HEK293 (cell line): ENCODE measurements around the gene MAML2.

Experiments used
- CTCF ChIP-seq: fragments of 450-650 bp; formaldehyde crosslinking; IDR thresholded peaks from 2 replicates; pipeline ENCODE4 v1.5.1; 2016; ENCODE audit warnings: missing biosample characterization, missing genetic modification characterization
- KLF7 ChIP-seq: fragments of 450-650 bp; formaldehyde crosslinking; IDR thresholded peaks from 2 replicates; pipeline ENCODE4 v1.5.1; 2016; ENCODE audit warnings: missing biosample characterization, missing genetic modification characterization, borderline replicate concordance
- RBAK ChIP-seq: fragments of 450-650 bp; formaldehyde crosslinking; IDR thresholded peaks from 2 replicates; pipeline ENCODE4 v1.5.1; 2016; ENCODE audit warnings: missing biosample characterization, missing genetic modification characterization
- YY1 ChIP-seq: fragments of 450-650 bp; formaldehyde crosslinking; IDR thresholded peaks from 2 replicates; pipeline ENCODE4 v1.5.1; 2018; ENCODE audit warnings: missing biosample characterization, missing genetic modification characterization
- ZNF654 ChIP-seq: fragments of 450-650 bp; formaldehyde crosslinking; IDR thresholded peaks from 2 replicates; pipeline ENCODE4 v1.5.1; 2016; ENCODE audit warnings: low read depth, missing biosample characterization, missing genetic modification characterization
- ZNF707 ChIP-seq: fragments of 450-650 bp; formaldehyde crosslinking; IDR thresholded peaks from 2 replicates; pipeline ENCODE4 v1.5.1; 2016; ENCODE audit warnings: missing biosample characterization, missing genetic modification characterization
- ZSCAN30 ChIP-seq: fragments of 450-650 bp; IDR thresholded peaks from 2 replicates; pipeline ENCODE4 v1.5.1; 2018; ENCODE audit warnings: missing biosample characterization, mild to moderate bottlenecking, missing genetic modification characterization, moderate library complexity

- TF ChIP-seq KLF7 (no peak), CTCF (tag by site-specific recombination) (no peak), RBAK (tag by site-specific recombination) (no peak), ZNF654 (no peak), ZSCAN30 (tag by site-specific recombination) (no peak), YY1 (tag by site-specific recombination) (no peak), ZNF707 (no peak)
Observed at GRCh38 chr11:96073536-96073935, 269.5 kb downstream of the MAML2 start.
